K562 (cell line): Measurements from ENCODE around the gene ANKRD34A. TPM values are rescaled to one million over a fixed set of nuclear protein-coding genes. Genes with fewer than 3 reads are reported as not detected.
A peak's percentile ranks its signal among the peaks of the same experiment; 100 is the strongest.

Source experiments
- BRD9 ChIP-seq: fragments of 450-650 bp; IDR thresholded peaks from 2 replicates; pipeline ENCODE4 v1.6.1; 2018; ENCODE audit warnings: low read depth; ENCODE audit not compliant: partially characterized antibody
- BRF1 ChIP-seq: IDR thresholded peaks from 3 replicates; pipeline ENCODE4 v1.6.1; 2011; ENCODE audit warnings: borderline replicate concordance, mild to moderate bottlenecking; ENCODE audit not compliant: insufficient read length; ENCODE audit errors: extremely low read depth
- CBX3 ChIP-seq, 2 experiments: IDR thresholded peaks; 1 replicate in 1 of 2; 2 replicates in 1 of 2; pipeline ENCODE4 v1.6.1; 2012; ENCODE audit warnings: inconsistent platforms in 2 of 2, low read length in 2 of 2, borderline replicate concordance in 1 of 2, control low read depth in 1 of 2
- CEBPB ChIP-seq: fragments of 450-650 bp; IDR thresholded peaks from 2 replicates; pipeline ENCODE4 v1.6.1; 2016; ENCODE audit warnings: missing genetic modification characterization, missing compliant biosample characterization
- CHD1 ChIP-seq: fragments of 200-600 bp; sonication (generic); IDR thresholded peaks from one replicate; pipeline ENCODE4 v1.6.1; 2012; ENCODE audit warnings: mild to moderate bottlenecking, moderate library complexity, low read length, inconsistent platforms
- CREB1 ChIP-seq, 2 experiments: sonication (generic) in 1 of 2; formaldehyde crosslinking in 1 of 2; IDR thresholded peaks; 2 replicates each; pipeline versions ENCODE4 v1.6.1 to v1.8.0; 2012 to 2022; ENCODE audit warnings: inconsistent platforms in 1 of 2, mild to moderate bottlenecking in 1 of 2, missing genetic modification reagents in 1 of 2, moderate library complexity in 1 of 2
- CREBBP ChIP-seq: IDR thresholded peaks from one replicate; pipeline ENCODE4 v1.6.1; 2012; ENCODE audit warnings: low read depth, mild to moderate bottlenecking, control low read depth, inconsistent platforms, low read length
- ELF1 ChIP-seq: fragments of 200-800 bp; sonication (Bioruptor generic); IDR thresholded peaks from 2 replicates; pipeline ENCODE4 v1.6.1; 2016; ENCODE audit warnings: missing genetic modification characterization, missing compliant biosample characterization
- FIP1L1 ChIP-seq: fragments of 200-400 bp; formaldehyde crosslinking; IDR thresholded peaks from 2 replicates; pipeline ENCODE4 v1.6.1; 2018; ENCODE audit warnings: mild to moderate bottlenecking, low read depth, low read length; ENCODE audit not compliant: poor library complexity, severe bottlenecking
- FOS ChIP-seq: IDR thresholded peaks from 3 replicates; pipeline ENCODE4 v1.6.1; 2011; ENCODE audit not compliant: insufficient read length; ENCODE audit errors: extremely low read depth
- GTF2E2 ChIP-seq: fragments of 200-800 bp; sonication (Bioruptor generic); IDR thresholded peaks from 2 replicates; pipeline ENCODE4 v1.6.1; 2016; ENCODE audit warnings: missing genetic modification characterization, missing compliant biosample characterization
- MYC ChIP-seq, 2 experiments: fragments of 250-450 bp in 1 of 2; sonication (Bioruptor Pico) in 1 of 2; IDR thresholded peaks; 2 replicates each; pipeline versions ENCODE4 v1.5.1 to v1.6.1; 2012 to 2021; ENCODE audit warnings: low read depth in 2 of 2, borderline replicate concordance in 1 of 2, improper control_type of control experiment in 1 of 2, low read length in 1 of 2, mild to moderate bottlenecking in 1 of 2, moderate library complexity in 1 of 2
- NBN ChIP-seq: fragments of 450-650 bp; IDR thresholded peaks from 2 replicates; pipeline ENCODE4 v1.6.1; 2016; ENCODE audit warnings: low read depth, mild to moderate bottlenecking
- RBBP5 ChIP-seq: fragments of 200-600 bp; sonication (generic); IDR thresholded peaks from 2 replicates; pipeline ENCODE4 v1.6.1; 2012; ENCODE audit warnings: borderline replicate concordance, mild to moderate bottlenecking, low read length, control low read depth, inconsistent platforms; ENCODE audit not compliant: insufficient read depth, poor library complexity, severe bottlenecking
- TCF3 ChIP-seq: sonication (generic); formaldehyde crosslinking; IDR thresholded peaks from 2 replicates; pipeline ENCODE4 v1.4.0; 2020; ENCODE audit warnings: mild to moderate bottlenecking, missing genetic modification reagents
- ZNF431 ChIP-seq: sonication (generic); formaldehyde crosslinking; IDR thresholded peaks from 2 replicates; pipeline ENCODE4 v1.8.0; 2022; ENCODE audit warnings: mild to moderate bottlenecking, missing genetic modification reagents
- ZZZ3 ChIP-seq: fragments of 450-650 bp; IDR thresholded peaks from 2 replicates; pipeline ENCODE4 v1.6.1; 2016; ENCODE audit warnings: antibody characterized with exemption, mild to moderate bottlenecking, moderate library complexity
- polyA plus RNA-seq, 8 experiments: library from polyadenylated mRNA; depleted of rRNA in 4 of 8; stranded (reverse) in 5 of 8; unstranded in 3 of 8; fragments of >200 nt; fragmentation: Nextera tagmentation in 2 of 8; fragmentation: Illumina TruSeq in 1 of 8; extraction: Ambion mirVana in 2 of 8; extraction: Trizol in 1 of 8; gene quantifications; 2 replicates each; pipeline versions ENCODE4 v1.2.1 to v1.2.3, GENCODE V29; 2011 to 2014; ENCODE audit warnings: inconsistent platforms in 1 of 8, missing spikeins in 1 of 8
- total RNA-seq, 7 experiments: library from RNA; depleted of rRNA in 6 of 7; stranded (reverse); fragments of >200 nt in 6 of 7; fragmentation: Illumina TruSeq in 2 of 7; extraction: Trizol in 2 of 7; gene quantifications; 2 replicates each; pipeline versions ENCODE4 v1.2.1 to v1.2.3, GENCODE V29; 2011 to 2021; ENCODE audit warnings: low replicate concordance in 1 of 7
- TF ChIP-seq, protein P1 (sequence below): fragments of 450-650 bp; IDR thresholded peaks from 2 replicates; pipeline ENCODE4 v1.6.1; 2016
- TF ChIP-seq, protein P2 (sequence below): sonication (generic); formaldehyde crosslinking; IDR thresholded peaks from 2 replicates; pipeline ENCODE4 v1.8.0; 2022; ENCODE audit warnings: mild to moderate bottlenecking, low read depth, missing genetic modification reagents
- TF ChIP-seq, protein P3 (sequence below), 2 experiments: IDR thresholded peaks in 1 of 2; conservative IDR thresholded peaks in 1 of 2; 2 replicates each; pipeline ENCODE4 v1.6.1; 2016; ENCODE audit warnings: low read depth in 2 of 2, mild to moderate bottlenecking in 1 of 2, missing compliant biosample characterization in 1 of 2, missing genetic modification characterization in 1 of 2, moderate library complexity in 1 of 2

The ANKRD34A gene
- total and polyA plus RNA-seq, 9 of the 15 experiments (the other 6 are each of a cell fraction or from before 2014, with no cell fraction given): 0.06 to 1.6 (median 0.43) TPM

DNA sequence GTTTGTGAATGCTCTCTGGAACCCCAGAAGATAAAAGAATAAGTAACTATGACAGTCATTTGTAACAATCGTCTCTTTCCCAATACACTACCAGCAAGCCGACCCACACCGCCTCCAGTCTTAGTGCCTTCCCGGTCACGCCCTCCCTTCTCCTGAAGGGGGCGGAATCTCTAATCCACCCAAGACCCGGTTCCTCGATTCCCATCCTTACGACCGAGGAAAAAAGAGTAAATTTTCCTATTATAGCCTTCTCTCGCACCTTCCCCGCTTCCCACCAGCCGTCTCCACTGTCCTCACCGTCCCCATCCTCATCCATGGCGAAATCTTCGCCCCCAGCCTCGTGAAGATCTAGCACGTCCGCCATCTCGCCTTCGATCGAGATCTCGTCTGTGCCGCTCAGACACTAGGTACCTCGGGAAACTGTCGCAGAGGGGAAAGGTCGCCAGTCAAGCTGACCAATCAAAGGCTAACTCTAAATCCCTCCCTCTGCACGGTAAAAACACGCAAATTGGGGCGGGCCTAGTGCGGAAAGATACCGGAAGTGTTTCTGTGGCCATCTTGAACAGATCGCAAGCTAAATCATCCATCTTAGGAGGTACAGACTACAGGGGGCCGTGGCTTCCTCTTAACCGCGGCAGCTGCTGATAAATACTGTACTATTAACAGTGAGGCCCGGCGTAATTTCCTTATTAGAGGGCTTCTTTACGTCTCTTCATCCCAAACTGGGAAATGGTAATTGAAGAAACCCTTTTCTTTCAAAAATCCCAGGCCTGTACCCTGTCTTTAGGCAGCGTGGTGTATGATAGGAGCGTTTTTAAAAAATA, 37.1 kb downstream of the ANKRD34A start, which contains the start of gene RBM8A (continued):
- TF ChIP-seq RBBP5: peak; percentile 90
- TF ChIP-seq TCF3: peak; percentile 22; the same call in 1 of the 2 replicates
- TF ChIP-seq FOS: peak; percentile 33
- TF ChIP-seq BRF1: no peak
- peak; percentile 90 for TF ChIP-seq BRD9
- peak; percentile 79 for TF ChIP-seq ZZZ3
- no peak for TF ChIP-seq FIP1L1
- TF ChIP-seq, protein P1, sequence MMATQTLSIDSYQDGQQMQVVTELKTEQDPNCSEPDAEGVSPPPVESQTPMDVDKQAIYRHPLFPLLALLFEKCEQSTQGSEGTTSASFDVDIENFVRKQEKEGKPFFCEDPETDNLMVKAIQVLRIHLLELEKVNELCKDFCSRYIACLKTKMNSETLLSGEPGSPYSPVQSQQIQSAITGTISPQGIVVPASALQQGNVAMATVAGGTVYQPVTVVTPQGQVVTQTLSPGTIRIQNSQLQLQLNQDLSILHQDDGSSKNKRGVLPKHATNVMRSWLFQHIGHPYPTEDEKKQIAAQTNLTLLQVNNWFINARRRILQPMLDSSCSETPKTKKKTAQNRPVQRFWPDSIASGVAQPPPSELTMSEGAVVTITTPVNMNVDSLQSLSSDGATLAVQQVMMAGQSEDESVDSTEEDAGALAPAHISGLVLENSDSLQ: peak; percentile 89
- 0 out of 2 replicates have a peak, but pooled peaks have one; percentile 22 for TF ChIP-seq ZNF431
- TF ChIP-seq CBX3 (IDR thresholded peaks at IDR 0.05; ENCODE audit: borderline replicate concordance in 1 of 2, low read length in 2 of 2): no peak; a peak in 1 of 3 replicates
- TF ChIP-seq MYC (IDR thresholded peaks at IDR 0.05; ENCODE audit: low read depth, low read length): peak; percentile 81
- TF ChIP-seq MYC (CRISPR knock-in tag; IDR thresholded peaks at IDR 0.05; ENCODE audit: borderline replicate concordance, low read depth): peak; percentile 60; the same call in 1 of the 2 replicates
- TF ChIP-seq CHD1: peak; percentile 87
- TF ChIP-seq, protein P2, sequence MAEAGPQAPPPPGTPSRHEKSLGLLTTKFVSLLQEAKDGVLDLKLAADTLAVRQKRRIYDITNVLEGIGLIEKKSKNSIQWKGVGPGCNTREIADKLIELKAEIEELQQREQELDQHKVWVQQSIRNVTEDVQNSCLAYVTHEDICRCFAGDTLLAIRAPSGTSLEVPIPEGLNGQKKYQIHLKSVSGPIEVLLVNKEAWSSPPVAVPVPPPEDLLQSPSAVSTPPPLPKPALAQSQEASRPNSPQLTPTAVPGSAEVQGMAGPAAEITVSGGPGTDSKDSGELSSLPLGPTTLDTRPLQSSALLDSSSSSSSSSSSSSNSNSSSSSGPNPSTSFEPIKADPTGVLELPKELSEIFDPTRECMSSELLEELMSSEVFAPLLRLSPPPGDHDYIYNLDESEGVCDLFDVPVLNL (CRISPR knock-in tag): peak; percentile 57; the same call in 1 of the 2 replicates
- peak; percentile 98 for TF ChIP-seq NBN
- TF ChIP-seq CREB1 (IDR thresholded peaks at IDR 0.05): peak; percentile 90
- peak; percentile 74 for TF ChIP-seq CREB1 (CRISPR knock-in tag; IDR thresholded peaks at IDR 0.05)
- TF ChIP-seq, protein P3, sequence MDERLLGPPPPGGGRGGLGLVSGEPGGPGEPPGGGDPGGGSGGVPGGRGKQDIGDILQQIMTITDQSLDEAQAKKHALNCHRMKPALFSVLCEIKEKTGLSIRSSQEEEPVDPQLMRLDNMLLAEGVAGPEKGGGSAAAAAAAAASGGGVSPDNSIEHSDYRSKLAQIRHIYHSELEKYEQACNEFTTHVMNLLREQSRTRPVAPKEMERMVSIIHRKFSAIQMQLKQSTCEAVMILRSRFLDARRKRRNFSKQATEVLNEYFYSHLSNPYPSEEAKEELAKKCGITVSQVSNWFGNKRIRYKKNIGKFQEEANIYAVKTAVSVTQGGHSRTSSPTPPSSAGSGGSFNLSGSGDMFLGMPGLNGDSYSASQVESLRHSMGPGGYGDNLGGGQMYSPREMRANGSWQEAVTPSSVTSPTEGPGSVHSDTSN (CRISPR knock-in tag; IDR thresholded peaks at IDR 0.05; ENCODE audit: low read depth): no peak
- TF ChIP-seq, protein P3 (tag; conservative IDR thresholded peaks at IDR 0.05; ENCODE audit: low read depth): peak; percentile 37; the same call in 1 of the 2 replicates
- TF ChIP-seq CREBBP: no peak
- TF ChIP-seq ELF1 (tag): peak; percentile 94
- peak; percentile 64 for TF ChIP-seq CEBPB (tag)
- peak; percentile 5; the same call in 1 of the 2 replicates for TF ChIP-seq GTF2E2 (tag)
